Fibroblast of lung (primary cell): Measurements from ENCODE around the gene NUBPL. TPM values are rescaled to one million over a fixed set of nuclear protein-coding genes. Genes with fewer than 3 reads are reported as not detected.

Source experiments
- DNase-seq, 2 donors: peaks; one replicate each; pipeline versions ENCODE4 v3.0.0 to v3.0.0-alpha.2; 2010; ENCODE audit warnings: low read depth in 2 of 2
- H2AFZ ChIP-seq: 2 replicates; pipeline ENCODE4 v1.5.1; 2012; ENCODE audit warnings: low read length, control low read depth, inconsistent platforms
- H3K27ac ChIP-seq: 2 replicates; pipeline ENCODE4 v1.5.1; 2011; ENCODE audit warnings: low read length, control low read depth; ENCODE audit not compliant: insufficient read depth
- H3K27me3 ChIP-seq: 2 replicates; pipeline ENCODE4 v1.5.1; 2011; ENCODE audit warnings: mild to moderate bottlenecking, low read length; ENCODE audit not compliant: control insufficient read depth, insufficient read depth
- H3K36me3 ChIP-seq: 2 replicates; pipeline ENCODE4 v1.5.1; 2011; ENCODE audit warnings: low read length; ENCODE audit not compliant: control insufficient read depth, insufficient read depth
- H3K4me1 ChIP-seq: 2 replicates; pipeline ENCODE4 v1.5.1; 2011; ENCODE audit warnings: low read length; ENCODE audit not compliant: control insufficient read depth, insufficient read depth; ENCODE audit errors: extremely low read depth
- H3K4me2 ChIP-seq: 2 replicates; pipeline ENCODE4 v1.5.1; 2011; ENCODE audit warnings: low read length, control low read depth; ENCODE audit not compliant: insufficient read depth; ENCODE audit errors: extremely low read depth
- H3K4me3 ChIP-seq, 4 experiments: fragments of 200-600 bp in 1 of 4; sonication (generic) in 1 of 4; replicated peaks in 1 of 4; 2 replicates each; pipeline ENCODE4 v1.5.1; 2011 to 2016; ENCODE audit warnings: low read length in 4 of 4, low read depth in 3 of 4, mild to moderate bottlenecking in 3 of 4, control low read depth in 2 of 4, inconsistent platforms in 1 of 4, mixed read lengths in 1 of 4; ENCODE audit not compliant: insufficient read depth in 1 of 4; ENCODE audit errors: control extremely low read depth in 1 of 4
- H3K79me2 ChIP-seq: 2 replicates; pipeline ENCODE4 v1.5.1; 2012; ENCODE audit warnings: mild to moderate bottlenecking, low read length, inconsistent platforms; ENCODE audit not compliant: control insufficient read depth, insufficient read depth
- H3K9ac ChIP-seq: 2 replicates; pipeline ENCODE4 v1.5.1; 2011; ENCODE audit warnings: mild to moderate bottlenecking, low read length, control low read depth; ENCODE audit not compliant: insufficient read depth
- H3K9me3 ChIP-seq: 2 replicates; pipeline ENCODE4 v1.5.1; 2012; ENCODE audit warnings: low read depth, low read length; ENCODE audit not compliant: control insufficient read depth, insufficient read depth
- H4K20me1 ChIP-seq: 2 replicates; pipeline ENCODE4 v1.5.1; 2011; ENCODE audit warnings: low read length; ENCODE audit not compliant: control insufficient read depth, insufficient read depth; ENCODE audit errors: extremely low read depth
- EZH2 ChIP-seq: IDR thresholded peaks from 2 replicates; pipeline ENCODE4 v1.5.1; 2012; ENCODE audit warnings: low read length, control low read depth, mild to moderate bottlenecking; ENCODE audit errors: missing control alignments
- polyA plus RNA-seq, 2 donors: library from polyadenylated mRNA; depleted of rRNA in 1 of 2; stranded (reverse) in 1 of 2; unstranded in 1 of 2; fragments of >200 nt; gene quantifications; 2 replicates each; pipeline ENCODE4 v1.2.1, GENCODE V29; 2011 to 2012; ENCODE audit warnings: missing spikeins in 1 of 2
- total RNA-seq: library from RNA; depleted of rRNA; stranded (reverse); fragments of >200 nt; gene quantifications from 2 replicates; pipeline ENCODE4 v1.2.1, GENCODE V29; 2014
- TF ChIP-seq, protein P1 (sequence below), 2 donors: IDR thresholded peaks in 1 of 2; conservative IDR thresholded peaks in 1 of 2; 1 replicate in 1 of 2; 2 replicates in 1 of 2; pipeline ENCODE4 v1.5.1; 2011 to 2012; ENCODE audit warnings: low read length in 2 of 2, control low read depth in 1 of 2, inconsistent platforms in 1 of 2, low read depth in 1 of 2, mild to moderate bottlenecking in 1 of 2

NUBPL gene
- total and polyA plus RNA-seq, 2 donors (not counting 1 experiment from before 2014, with no cell fraction given): 9.0 to 10.7 TPM

DNA sequence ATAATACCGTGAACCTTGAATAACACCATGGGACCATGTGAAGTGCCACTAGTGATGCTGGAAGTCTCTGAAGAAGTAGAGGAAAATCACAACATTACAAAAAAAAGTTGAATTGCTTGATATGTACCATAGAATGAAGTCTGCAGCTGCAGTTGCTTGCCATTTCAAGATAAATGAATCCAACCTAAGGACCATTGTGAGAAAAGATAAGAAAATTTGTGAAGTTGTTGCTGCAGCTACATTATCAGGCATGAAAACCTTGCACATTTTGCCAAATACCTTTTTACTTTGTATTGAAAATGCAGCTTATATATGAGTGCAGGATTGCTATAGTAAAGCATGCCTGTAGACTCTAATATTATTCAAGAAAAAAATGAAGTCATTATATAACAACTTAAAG, 126.5 kb downstream of the NUBPL start:
- Histone ChIP-seq H3K27ac (no peak overlapping the region), H2AFZ (no peak overlapping the region), H3K27me3 (no peaks in the 10 kb centered on the region), H3K36me3 (no peaks in the 10 kb centered on the region), H3K9me3 (no peaks in the 10 kb centered on the region), H3K4me3 (no peak overlapping the region), H3K9ac (no peak overlapping the region), H4K20me1 (no peaks in the 10 kb centered on the region), H3K4me1 (no peaks in the 10 kb centered on the region), H3K79me2 (no peaks in the 10 kb centered on the region), H3K4me2 (no peak overlapping the region)
- TF ChIP-seq EZH2: no peak
- TF ChIP-seq, protein P1, sequence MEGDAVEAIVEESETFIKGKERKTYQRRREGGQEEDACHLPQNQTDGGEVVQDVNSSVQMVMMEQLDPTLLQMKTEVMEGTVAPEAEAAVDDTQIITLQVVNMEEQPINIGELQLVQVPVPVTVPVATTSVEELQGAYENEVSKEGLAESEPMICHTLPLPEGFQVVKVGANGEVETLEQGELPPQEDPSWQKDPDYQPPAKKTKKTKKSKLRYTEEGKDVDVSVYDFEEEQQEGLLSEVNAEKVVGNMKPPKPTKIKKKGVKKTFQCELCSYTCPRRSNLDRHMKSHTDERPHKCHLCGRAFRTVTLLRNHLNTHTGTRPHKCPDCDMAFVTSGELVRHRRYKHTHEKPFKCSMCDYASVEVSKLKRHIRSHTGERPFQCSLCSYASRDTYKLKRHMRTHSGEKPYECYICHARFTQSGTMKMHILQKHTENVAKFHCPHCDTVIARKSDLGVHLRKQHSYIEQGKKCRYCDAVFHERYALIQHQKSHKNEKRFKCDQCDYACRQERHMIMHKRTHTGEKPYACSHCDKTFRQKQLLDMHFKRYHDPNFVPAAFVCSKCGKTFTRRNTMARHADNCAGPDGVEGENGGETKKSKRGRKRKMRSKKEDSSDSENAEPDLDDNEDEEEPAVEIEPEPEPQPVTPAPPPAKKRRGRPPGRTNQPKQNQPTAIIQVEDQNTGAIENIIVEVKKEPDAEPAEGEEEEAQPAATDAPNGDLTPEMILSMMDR (conservative IDR thresholded peaks at IDR 0.05 in 1 of 2, IDR thresholded peaks at IDR 0.05 in 1 of 2; ENCODE audit: low read depth in 1 of 2, low read length in 2 of 2): no peak
- no peak for DNase-seq

DNA sequence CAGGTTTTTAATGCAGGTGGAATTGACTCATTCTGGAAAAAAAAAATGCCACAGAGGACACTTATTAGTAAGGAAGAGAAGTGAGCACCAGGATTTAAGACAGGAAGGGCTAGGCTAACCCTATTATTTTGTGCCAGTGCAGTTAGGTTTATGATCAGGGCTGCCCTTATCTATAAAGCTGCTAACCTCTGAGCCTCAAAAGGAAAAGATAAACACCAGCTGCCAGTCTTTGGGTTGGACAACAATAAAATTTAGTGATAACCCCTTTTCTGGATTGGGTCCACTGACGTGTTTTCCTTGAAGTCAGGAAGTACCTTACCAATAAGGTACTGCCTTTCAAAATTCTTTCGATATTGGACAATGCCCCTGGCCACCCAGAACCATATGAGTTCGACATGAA, 128.9 kb downstream of the NUBPL start:
- Histone ChIP-seq H3K79me2 (no peaks in the 10 kb centered on the region), H3K9me3 (no peaks in the 10 kb centered on the region), H3K4me2 (no peak overlapping the region), H3K9ac (no peak overlapping the region), H3K4me1 (no peaks in the 10 kb centered on the region), H3K27me3 (no peaks in the 10 kb centered on the region), H3K4me3 (no peak overlapping the region), H3K36me3 (no peaks in the 10 kb centered on the region), H4K20me1 (no peaks in the 10 kb centered on the region), H2AFZ (no peak overlapping the region), H3K27ac (no peak overlapping the region)
- TF ChIP-seq, protein P1 (conservative IDR thresholded peaks at IDR 0.05 in 1 of 2, IDR thresholded peaks at IDR 0.05 in 1 of 2; ENCODE audit: low read depth in 1 of 2, low read length in 2 of 2): no peak
- no peak for TF ChIP-seq EZH2
- DNase-seq: no peak

DNA sequence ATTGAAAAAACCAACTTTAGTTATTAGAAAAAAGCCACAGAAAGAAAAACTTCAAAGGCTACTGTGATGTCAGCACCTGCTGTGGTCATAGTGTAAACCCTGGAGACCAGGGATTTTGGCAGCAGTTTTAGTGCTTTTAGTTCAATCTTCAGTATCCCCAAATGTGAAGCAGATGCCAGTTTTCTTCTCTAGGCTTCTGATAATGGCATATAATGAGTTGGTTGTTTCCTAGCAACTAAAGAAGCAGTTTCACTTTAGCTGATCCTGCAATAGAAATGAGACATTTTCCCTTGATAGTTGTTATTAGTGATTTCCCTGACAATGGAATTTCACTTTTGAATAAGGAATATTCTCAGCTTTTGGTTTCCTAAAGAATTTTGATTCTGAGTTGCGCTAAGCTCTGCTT, 131.2 kb downstream of the NUBPL start:
- Histone ChIP-seq H2AFZ (no peak overlapping the region), H4K20me1 (no peaks in the 10 kb centered on the region), H3K36me3 (no peaks in the 10 kb centered on the region), H3K9me3 (no peaks in the 10 kb centered on the region), H3K27me3 (no peaks in the 10 kb centered on the region), H3K4me1 (no peaks in the 10 kb centered on the region), H3K4me3 (no peak overlapping the region), H3K4me2 (no peak overlapping the region), H3K9ac (no peak overlapping the region), H3K27ac (no peak overlapping the region), H3K79me2 (no peaks in the 10 kb centered on the region)
- TF ChIP-seq EZH2: no peak
- TF ChIP-seq, protein P1 (conservative IDR thresholded peaks at IDR 0.05 in 1 of 2, IDR thresholded peaks at IDR 0.05 in 1 of 2; ENCODE audit: low read depth in 1 of 2, low read length in 2 of 2): no peak
- DNase-seq: peak; percentile 12 to 39
